Natural killer cell (primary cell): Measurements from ENCODE around the gene CAMTA2. TPM values are rescaled to one million over a fixed set of nuclear protein-coding genes. Genes with fewer than 3 reads are reported as not detected.

ENCODE experiments used
- ATAC-seq, 3 donors: fragments of 150-1000 bp in 2 of 3; fragments of 200-7000 bp in 1 of 3; cut with Tn5 transposase; 1 replicate in 1 of 3; 2 replicates in 2 of 3; pipeline ENCODE4 v1.10.0; 2021; ENCODE audit warnings: mild to moderate bottlenecking in 2 of 3, moderate library complexity in 2 of 3
- DNase-seq, 2 donors: peaks; one replicate each; pipeline versions ENCODE4 v3.0.0 to v3.0.0-alpha.2; 2013 to 2021; ENCODE audit warnings: mixed read lengths in 1 of 2
- H3K27ac ChIP-seq: one replicate; pipeline ENCODE4 v1.5.1; 2013; ENCODE audit warnings: mild to moderate bottlenecking, low read length
- H3K27me3 ChIP-seq: one replicate; pipeline ENCODE4 v1.6.1; 2013; ENCODE audit warnings: low read length; ENCODE audit not compliant: control insufficient read depth, insufficient read depth
- H3K36me3 ChIP-seq: one replicate; pipeline ENCODE4 v1.6.1; 2013; ENCODE audit warnings: low read length; ENCODE audit not compliant: control insufficient read depth, insufficient read depth
- H3K4me1 ChIP-seq: one replicate; pipeline ENCODE4 v1.6.1; 2013; ENCODE audit warnings: low read length; ENCODE audit not compliant: control insufficient read depth, insufficient read depth
- H3K4me3 ChIP-seq: one replicate; pipeline ENCODE4 v1.5.1; 2013; ENCODE audit warnings: low read length
- H3K9me3 ChIP-seq: one replicate; pipeline ENCODE4 v1.6.1; 2013; ENCODE audit warnings: low read length; ENCODE audit not compliant: control insufficient read depth, insufficient read depth
- H3K27ac Mint-ChIP-seq, 2 donors: one replicate each; pipeline ENCODE4 v1.8.0; 2022; ENCODE audit warnings: mild to moderate bottlenecking in 2 of 2, mixed read lengths in 2 of 2, moderate library complexity in 1 of 2
- H3K27me3 Mint-ChIP-seq, 2 donors: one replicate each; pipeline ENCODE4 v1.8.0; 2022; ENCODE audit warnings: low read depth in 2 of 2, mixed read lengths in 2 of 2
- H3K36me3 Mint-ChIP-seq: one replicate; pipeline ENCODE4 v1.8.0; 2022; ENCODE audit warnings: mixed read lengths
- H3K4me1 Mint-ChIP-seq, 2 donors: one replicate each; pipeline ENCODE4 v1.8.0; 2022; ENCODE audit warnings: mixed read lengths in 2 of 2
- H3K4me3 Mint-ChIP-seq: one replicate; pipeline ENCODE4 v1.8.0; 2022; ENCODE audit warnings: mild to moderate bottlenecking, moderate library complexity, mixed read lengths
- H3K9me3 Mint-ChIP-seq, 2 donors: one replicate each; pipeline ENCODE4 v1.8.0; 2022; ENCODE audit warnings: mixed read lengths in 2 of 2
- CTCF ChIP-seq: fragments of 200-600 bp; IDR thresholded peaks from one replicate; pipeline ENCODE4 v1.8.0; 2022; ENCODE audit warnings: antibody characterized with exemption
- WGBS: methylation state at CpG from one replicate; pipeline ENCODE4 v1.1.7; 2013; ENCODE audit warnings: missing lambda C conversion rate; ENCODE audit not compliant: insufficient coverage; 5-methylcytosine and 5-hydroxymethylcytosine counted together
- intact Hi-C: fragments of 100-400 bp; cut with micrococcal nuclease; formaldehyde crosslinking; loops from one replicate; pipeline ENCODE4 v1.14.2; 2022
- total RNA-seq, 4 donors: library from RNA; stranded (reverse); fragments of 120-200 nt in 1 of 4; gene quantifications; one replicate each; pipeline versions ENCODE4 v1.2.3 to v1.2.4, GENCODE V29; 2013 to 2022

CAMTA2 gene
- total RNA-seq, 3 donors from 2014 or later (not counting 1 experiment from before 2014, with no cell fraction given) = 56.2 to 69.5 (median 69.4) TPM

- Mint-ChIP-seq H3K36me3 (no peaks in the 10 kb centered on the region), H3K27ac (no peak overlapping the region), H3K9me3 (no peaks in the 10 kb centered on the region), H3K27me3 (no peaks in the 10 kb centered on the region), H3K4me1 (peaks cover 0 to 6% of the 10 kb centered on the region in 2 donors), H3K4me3 (no peak overlapping the region)
- peaks cover 16% of the 10 kb centered on the region for H3K36me3 ChIP-seq
- no peak for TF ChIP-seq CTCF
- no peak overlapping the region for H3K4me3 ChIP-seq
- ATAC-seq = no peak
- WGBS = 98% methylated on average over 4 of the region's 4 CpGs
- no peaks in the 10 kb centered on the region for H3K4me1 ChIP-seq
- no peak for DNase-seq
- intact Hi-C loops = no loop called here
- H3K9me3 ChIP-seq = no peaks in the 10 kb centered on the region
- H3K27me3 ChIP-seq = no peaks in the 10 kb centered on the region
- H3K27ac ChIP-seq = no peak overlapping the region
Measured at GRCh38 chr17:5024604-5025003, 37.1 kb upstream of the CAMTA2 start.

DNA sequence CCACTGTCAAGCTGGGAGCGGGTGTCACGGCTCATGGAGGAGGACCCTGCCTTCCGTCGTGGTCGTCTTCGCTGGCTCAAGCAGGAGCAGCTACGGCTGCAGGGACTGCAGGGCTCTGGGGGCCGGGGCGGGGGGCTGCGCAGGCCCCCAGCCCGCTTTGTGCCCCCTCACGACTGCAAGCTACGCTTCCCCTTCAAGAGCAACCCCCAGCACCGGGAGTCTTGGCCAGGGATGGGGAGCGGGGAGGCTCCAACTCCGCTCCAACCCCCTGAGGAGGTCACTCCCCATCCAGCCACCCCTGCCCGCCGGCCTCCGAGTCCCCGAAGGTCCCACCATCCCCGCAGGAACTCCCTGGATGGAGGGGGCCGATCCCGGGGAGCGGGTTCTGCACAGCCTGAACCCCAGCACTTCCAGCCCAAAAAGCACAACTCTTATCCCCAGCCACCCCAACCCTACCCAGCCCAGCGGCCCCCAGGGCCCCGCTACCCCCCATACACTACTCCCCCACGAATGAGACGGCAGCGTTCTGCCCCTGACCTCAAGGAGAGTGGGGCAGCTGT lies 36.2 kb upstream of the CAMTA2 start:
- no peak overlapping the region for H3K27ac Mint-ChIP-seq
- no peak overlapping the region for H3K4me3 Mint-ChIP-seq
- intact Hi-C loops = no loop called here
- Histone ChIP-seq H3K27me3 (no peaks in the 10 kb centered on the region), H3K9me3 (no peaks in the 10 kb centered on the region), H3K36me3 (peaks cover 16% of the 10 kb centered on the region), H3K4me1 (no peaks in the 10 kb centered on the region), H3K4me3 (no peak overlapping the region), H3K27ac (no peak overlapping the region)
- H3K4me1 Mint-ChIP-seq = peaks cover 0 to 10% of the 10 kb centered on the region in 2 donors
- TF ChIP-seq CTCF = no peak
- 87% methylated on average over 28 of the region's 29 CpGs for WGBS
- DNase-seq = no peak
- no peaks in the 10 kb centered on the region for H3K36me3 Mint-ChIP-seq
- no peaks in the 10 kb centered on the region for H3K9me3 Mint-ChIP-seq
- H3K27me3 Mint-ChIP-seq = no peaks in the 10 kb centered on the region
- ATAC-seq = no peak

DNA sequence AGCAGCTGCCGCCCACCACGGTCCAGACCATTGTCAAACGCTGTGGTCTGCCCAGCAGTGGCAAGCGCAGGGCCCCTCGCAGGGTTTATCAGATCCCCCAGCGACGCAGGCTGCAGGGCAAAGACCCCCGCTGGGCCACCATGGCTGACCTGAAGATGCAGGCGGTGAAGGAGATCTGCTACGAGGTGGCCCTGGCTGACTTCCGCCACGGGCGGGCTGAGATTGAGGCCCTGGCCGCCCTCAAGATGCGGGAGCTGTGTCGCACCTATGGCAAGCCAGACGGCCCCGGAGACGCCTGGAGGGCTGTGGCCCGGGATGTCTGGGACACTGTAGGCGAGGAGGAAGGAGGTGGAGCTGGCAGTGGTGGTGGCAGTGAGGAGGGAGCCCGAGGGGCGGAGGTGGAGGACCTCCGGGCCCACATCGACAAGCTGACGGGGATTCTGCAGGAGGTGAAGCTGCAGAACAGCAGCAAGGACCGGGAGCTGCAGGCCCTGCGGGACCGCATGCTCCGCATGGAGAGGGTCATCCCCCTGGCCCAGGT lies 34.8 kb upstream of the CAMTA2 start:
- Mint-ChIP-seq H3K27ac (no peak overlapping the region), H3K9me3 (no peaks in the 10 kb centered on the region), H3K36me3 (no peaks in the 10 kb centered on the region), H3K4me3 (no peak overlapping the region), H3K27me3 (no peaks in the 10 kb centered on the region), H3K4me1 (peaks cover 0 to 10% of the 10 kb centered on the region in 2 donors)
- H3K36me3 ChIP-seq = peaks cover 16% of the 10 kb centered on the region
- H3K27me3 ChIP-seq = no peaks in the 10 kb centered on the region
- ATAC-seq = no peak
- intact Hi-C loops = no loop called here
- TF ChIP-seq CTCF = no peak
- H3K9me3 ChIP-seq = no peaks in the 10 kb centered on the region
- no peak for DNase-seq
- no peak overlapping the region for H3K4me3 ChIP-seq
- H3K4me1 ChIP-seq = no peaks in the 10 kb centered on the region
- H3K27ac ChIP-seq = no peak overlapping the region
- WGBS = 97% methylated on average over 30 of the region's 30 CpGs

- 97% methylated on average over 20 of the region's 20 CpGs for WGBS
- no peak overlapping the region for H3K27ac Mint-ChIP-seq
- intact Hi-C loops = no loop called here
- no peaks in the 10 kb centered on the region for H3K27me3 ChIP-seq
- ATAC-seq = no peak
- H3K27me3 Mint-ChIP-seq = no peaks in the 10 kb centered on the region
- no peaks in the 10 kb centered on the region for H3K9me3 Mint-ChIP-seq
- H3K4me1 ChIP-seq = no peaks in the 10 kb centered on the region
- no peak overlapping the region for H3K27ac ChIP-seq
- H3K4me3 ChIP-seq = no peak overlapping the region
- no peak for TF ChIP-seq CTCF
- H3K36me3 Mint-ChIP-seq = no peaks in the 10 kb centered on the region
- H3K9me3 ChIP-seq = no peaks in the 10 kb centered on the region
- peaks cover 0 to 10% of the 10 kb centered on the region in 2 donors for H3K4me1 Mint-ChIP-seq
- no peak for DNase-seq
- H3K4me3 Mint-ChIP-seq = no peak overlapping the region
- H3K36me3 ChIP-seq = peaks cover 16% of the 10 kb centered on the region
Measured at GRCh38 chr17:5020502-5021023, 33.1 kb upstream of the CAMTA2 start.
